GM19463 (cell line): Measurements from ENCODE around the gene DDX17.
"Not testable (repeated sequence)": the region's sequence is repeated elsewhere in the genome, so short reads cannot be mapped to it uniquely, and the experiment has no call there.

Source experiments
- ATAC-seq: cut with Tn5 transposase; IDR thresholded peaks from one replicate; pipeline ENCODE4 v1.9.1; 2021; ENCODE audit warnings: mild to moderate bottlenecking, moderate library complexity; ENCODE audit not compliant: unreplicated experiment

Gene DDX17

DNA sequence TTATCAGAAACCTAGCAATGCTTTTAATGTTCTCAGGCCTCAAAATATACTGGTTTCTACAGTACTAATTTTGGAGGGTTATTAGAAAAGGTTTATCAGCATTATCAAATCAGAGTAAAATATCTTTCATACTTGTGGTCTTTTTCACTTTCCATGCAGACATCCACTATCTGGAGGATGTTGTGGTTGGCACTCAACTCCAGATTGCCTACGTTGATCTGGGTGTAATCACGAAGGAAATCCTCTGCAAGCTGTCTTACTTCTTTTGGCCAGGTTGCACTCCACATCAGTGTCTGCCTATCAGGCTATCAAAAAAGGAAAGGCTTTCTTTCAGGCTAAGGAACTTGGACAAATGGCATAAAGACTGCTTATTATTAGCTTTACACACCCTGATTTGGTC is 11.6 kb downstream of the DDX17 start:
- ATAC-seq = no peak

DNA sequence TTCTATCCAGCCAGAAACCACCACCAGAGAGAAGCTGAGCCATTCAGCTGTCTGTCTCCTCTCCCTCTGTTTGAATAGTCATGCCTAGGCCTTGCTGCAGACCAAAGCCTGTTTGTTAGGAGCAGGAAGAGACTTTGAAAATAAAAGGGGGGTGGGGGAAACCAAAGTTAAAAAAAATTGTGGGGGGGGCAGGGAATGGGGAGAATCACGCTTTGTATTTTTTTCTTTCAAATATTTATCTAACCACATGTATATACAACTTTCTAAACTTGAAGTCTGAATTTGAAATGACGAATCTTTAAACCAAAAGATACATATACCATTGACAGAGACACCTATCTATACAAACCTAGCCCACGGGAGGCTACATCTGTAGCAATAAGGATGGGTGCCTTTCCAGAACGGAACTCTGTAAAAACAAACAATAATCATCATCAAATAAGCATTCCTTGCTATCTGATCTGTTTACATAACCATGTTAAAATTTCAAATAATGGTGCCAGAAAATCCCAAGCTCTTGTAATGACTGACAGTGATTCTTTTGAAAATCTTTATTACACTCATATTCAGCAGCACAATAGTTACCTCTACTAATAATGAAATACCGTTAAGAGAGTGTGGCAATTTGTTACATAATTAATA is 14.3 kb downstream of the DDX17 start:
- no peak for ATAC-seq

DNA sequence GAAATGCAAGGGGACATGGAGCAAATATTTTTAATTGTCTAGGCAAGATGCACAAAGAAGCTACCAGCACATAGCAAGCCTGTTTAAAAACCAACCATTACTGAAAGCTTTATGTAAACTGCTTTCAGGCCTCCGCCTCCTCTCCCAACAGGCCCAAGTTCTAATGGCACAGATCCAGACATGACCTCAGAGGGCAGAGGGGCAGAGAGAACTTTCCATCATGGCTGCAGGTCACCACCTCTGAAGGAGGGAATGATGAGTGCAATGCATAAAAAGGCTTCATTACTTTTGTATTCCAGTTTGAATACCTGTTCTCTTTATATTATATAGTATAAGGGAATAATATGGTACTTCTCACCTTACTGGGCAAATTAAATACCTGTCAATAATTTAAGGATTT is 15.2 kb downstream of the DDX17 start:
- ATAC-seq = no peak

DNA sequence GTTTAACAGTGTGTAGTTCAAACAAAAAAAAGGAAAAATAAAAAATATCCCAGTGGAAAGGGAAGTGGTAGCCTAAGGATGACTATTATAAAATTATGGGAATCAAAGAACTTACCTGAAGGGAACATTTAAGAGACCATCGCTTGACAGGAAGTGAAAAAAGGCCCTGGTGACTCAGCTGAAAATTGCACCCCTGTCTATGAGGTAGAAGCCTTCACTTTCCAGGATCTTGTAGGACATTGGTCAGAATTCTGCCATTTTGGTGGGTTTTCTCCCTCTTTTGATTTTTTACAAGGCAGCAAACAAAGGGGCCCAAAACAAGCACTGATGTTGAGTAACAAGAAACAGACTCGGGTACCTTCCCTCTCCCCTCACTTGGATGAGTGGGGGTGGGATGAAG is 15.6 kb downstream of the DDX17 start:
- no peak for ATAC-seq

DNA sequence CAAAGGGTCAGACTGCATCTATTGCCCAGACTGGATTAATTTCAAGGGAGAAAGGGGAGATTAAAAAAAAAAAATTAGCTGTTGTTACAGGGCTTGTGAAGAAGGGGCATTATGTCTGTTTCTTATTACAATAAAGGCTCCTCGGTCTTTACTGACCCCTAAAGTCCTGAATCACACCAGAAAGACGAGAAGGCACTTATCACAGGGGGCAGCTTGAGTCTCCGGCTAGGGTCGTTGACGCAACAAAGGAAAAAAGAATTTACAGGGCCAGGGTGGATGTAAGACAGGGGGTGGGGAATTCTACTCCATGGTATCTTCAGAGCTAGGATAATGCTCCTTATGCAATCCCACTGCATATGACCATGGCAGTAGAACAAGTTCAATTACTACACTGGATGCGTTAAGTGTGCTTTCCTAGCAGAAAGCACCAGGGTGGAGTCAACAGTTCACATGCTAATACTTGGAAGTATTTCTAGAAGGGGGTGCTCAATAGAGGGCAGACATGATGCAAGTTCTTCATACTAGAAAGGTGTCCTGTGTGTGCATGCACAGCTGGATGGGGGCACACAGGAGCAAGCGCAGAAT is 16.5 kb downstream of the DDX17 start:
- no peak for ATAC-seq

DNA sequence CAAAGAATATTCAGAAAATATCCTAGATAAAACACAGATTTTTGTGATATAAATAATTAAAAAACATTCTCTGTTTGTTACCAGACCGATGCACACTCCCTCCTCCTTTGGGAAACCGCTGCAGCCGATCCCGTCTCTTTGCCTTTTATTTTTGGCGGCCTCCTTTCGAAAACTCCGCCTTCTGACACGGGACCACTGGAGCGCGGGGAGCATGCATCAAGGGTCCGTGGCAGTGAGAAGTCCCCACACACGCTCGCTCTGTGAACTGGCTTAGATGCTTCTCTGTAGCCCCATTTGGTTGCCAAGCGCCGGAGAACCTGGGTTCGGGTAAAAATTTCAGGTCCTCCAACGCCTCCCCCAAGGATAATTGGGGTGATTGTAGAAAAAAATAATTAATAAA is 17.0 kb downstream of the DDX17 start:
- ATAC-seq = no peak

DNA sequence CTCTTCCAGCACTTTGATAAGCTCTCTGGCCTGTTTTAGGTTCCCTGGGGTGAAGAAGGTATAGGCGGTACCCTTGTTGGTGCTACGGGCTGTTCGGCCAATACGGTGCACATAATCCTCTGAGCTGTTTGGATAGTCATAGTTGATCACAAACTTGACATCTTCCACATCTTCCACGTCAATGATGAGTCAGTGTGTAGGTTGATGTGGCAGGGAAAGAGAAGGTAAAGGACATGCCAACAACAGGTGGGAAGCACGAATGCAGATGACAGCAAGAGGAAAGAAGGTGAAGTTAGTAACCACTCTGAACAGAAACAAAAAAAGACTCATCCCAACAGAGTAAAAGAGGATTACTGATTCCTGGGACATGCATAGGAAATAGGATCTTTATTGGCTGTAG is 18.2 kb downstream of the DDX17 start:
- ATAC-seq = no peak

DNA sequence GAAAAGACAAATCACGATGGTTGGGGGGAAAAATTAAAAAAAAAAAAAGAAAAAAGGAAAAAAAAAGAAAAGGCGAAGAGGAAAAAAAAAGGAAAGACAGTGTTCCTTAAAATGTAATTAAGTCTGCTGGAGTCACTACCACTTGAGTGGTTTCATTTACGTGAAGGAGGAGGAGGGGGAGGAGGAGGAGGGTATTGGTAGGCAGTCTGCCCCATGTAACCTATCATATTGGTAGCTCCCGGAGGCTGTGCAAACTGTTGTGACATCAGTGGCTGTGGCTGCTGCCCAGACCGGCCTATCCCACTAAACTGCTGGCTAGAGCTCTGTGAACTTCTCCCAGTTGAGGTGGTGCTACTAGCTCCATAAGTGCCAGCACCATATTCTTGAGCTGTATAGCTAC is 20.3 kb downstream of the DDX17 start:
- no peak for ATAC-seq

DNA sequence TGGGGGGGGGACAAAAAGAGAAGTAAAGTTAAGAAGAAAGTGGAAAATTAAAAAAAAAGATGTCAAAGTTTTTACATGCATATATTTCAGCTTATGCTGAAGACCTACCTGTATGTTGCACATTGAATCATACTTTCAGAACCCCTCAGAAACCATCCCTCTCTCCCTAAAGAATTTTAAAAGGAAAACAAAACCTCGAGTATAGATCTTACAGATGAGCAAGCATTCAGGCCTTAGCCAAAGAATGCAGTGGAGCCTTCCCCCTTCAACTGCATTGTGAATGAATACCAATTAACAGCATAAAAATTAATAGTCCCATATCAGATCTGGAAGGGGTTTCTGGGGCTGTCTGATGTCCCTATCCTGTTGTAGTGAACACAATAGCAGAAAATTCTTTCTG is 21.9 kb downstream of the DDX17 start:
- ATAC-seq = no peak

- ATAC-seq = no peak
These were observed 23.3 kb downstream of the DDX17 start for GRCh38 chr22:38482662-38483308.

- ATAC-seq = no peak
These were observed 24.2 kb downstream of the DDX17 start for GRCh38 chr22:38481871-38482332.

DNA sequence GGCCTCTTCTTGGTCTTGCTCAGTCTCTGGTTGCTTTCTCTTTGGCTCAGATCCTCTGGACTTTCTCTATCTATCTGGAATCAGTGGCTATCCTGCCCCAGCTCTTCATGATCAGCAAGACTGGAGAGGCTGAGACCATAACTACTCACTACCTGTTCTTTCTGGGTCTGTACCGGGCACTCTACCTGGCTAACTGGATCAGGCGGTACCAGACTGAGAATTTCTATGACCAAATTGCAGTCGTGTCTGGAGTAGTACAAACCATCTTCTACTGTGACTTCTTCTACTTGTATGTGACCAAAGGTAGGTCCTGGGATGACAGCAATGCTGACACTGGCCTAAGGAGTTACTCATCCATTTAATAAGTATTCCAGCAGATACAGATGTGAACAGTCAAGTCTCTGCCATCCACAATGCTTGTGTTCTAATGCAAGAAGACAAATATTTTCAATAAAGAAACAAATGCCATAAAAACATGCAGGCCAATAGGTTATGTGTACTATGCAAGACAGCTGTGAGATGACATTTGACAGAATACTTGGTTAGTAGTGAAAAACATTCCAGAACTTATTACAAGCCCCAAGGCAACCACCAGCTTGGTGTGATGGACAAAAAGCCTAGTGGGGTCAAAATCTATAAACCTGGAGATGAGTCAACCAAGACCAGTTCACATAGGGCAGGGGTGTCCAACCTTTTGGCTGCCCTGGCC is 24.8 kb downstream of the DDX17 start:
- ATAC-seq = no peak

DNA sequence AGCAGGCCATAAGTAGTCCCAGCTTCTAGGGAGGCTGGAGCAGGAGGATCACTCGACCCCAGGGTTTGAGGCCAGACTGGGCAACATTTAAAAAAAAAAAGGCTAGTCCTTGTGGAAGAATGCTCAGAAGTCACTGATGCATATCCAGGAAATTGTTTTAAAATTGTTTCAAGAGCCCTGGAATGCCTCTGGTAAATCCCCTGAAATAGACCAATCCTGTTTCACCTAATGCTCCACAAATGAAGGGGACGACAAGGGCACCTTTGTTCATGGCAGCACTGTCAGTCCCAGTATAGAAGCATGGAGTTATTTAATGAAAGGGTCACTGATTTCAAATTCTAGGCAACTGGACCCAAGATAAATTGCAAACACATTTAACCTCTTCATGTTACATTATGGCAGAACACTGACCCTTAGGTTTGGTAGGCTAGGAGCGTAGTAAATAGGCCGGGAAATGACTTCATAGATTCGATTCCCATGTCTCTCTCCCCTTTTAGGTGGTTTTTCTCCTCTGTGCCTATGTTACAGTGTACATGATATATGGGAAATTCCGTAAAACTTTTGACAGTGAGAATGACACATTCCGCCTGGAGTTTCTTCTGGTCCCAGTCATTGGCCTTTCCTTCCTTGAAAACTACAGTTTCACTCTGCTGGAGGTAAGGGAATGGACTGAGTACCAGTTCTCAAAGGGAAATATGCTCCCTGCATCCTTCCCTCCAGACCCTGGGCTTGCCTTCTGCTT is 26.8 kb downstream of the DDX17 start:
- ATAC-seq = no peak

GRCh38 chr22:38477585-38477984 is 28.5 kb downstream of the DDX17 start:
- no peak for ATAC-seq

GRCh38 chr22:38474003-38474607 is 32.0 kb downstream of the DDX17 start:
- no peak for ATAC-seq

- ATAC-seq = no peak
These were observed 34.9 kb downstream of the DDX17 start for GRCh38 chr22:38471237-38471636.

GRCh38 chr22:38470179-38470578 is 35.9 kb downstream of the DDX17 start:
- ATAC-seq = not testable (repeated sequence)

DNA sequence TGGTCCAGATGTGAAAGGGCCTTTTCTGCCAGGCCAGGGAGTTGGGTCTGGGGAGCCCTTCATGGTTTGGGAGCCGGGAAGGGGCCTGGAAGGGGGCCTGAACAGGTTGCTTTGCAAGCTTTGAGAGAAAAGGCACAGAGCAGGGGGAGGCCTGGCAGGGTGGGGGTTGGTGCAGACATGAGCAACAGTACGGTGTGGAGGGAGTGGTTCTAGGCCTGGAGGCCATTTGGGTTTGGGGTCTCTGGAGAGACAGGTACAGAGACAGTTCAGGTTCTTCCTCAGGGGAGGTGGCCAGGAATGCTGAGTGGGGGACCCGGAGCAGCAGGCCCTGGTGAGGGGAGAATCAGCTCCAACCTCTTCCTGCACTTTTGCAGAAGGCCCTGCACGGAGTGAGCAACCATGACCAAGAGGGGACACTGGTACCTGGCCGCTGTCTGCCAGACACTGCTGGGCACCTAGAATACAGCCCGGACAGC is 36.8 kb downstream of the DDX17 start:
- no peak for ATAC-seq

DNA sequence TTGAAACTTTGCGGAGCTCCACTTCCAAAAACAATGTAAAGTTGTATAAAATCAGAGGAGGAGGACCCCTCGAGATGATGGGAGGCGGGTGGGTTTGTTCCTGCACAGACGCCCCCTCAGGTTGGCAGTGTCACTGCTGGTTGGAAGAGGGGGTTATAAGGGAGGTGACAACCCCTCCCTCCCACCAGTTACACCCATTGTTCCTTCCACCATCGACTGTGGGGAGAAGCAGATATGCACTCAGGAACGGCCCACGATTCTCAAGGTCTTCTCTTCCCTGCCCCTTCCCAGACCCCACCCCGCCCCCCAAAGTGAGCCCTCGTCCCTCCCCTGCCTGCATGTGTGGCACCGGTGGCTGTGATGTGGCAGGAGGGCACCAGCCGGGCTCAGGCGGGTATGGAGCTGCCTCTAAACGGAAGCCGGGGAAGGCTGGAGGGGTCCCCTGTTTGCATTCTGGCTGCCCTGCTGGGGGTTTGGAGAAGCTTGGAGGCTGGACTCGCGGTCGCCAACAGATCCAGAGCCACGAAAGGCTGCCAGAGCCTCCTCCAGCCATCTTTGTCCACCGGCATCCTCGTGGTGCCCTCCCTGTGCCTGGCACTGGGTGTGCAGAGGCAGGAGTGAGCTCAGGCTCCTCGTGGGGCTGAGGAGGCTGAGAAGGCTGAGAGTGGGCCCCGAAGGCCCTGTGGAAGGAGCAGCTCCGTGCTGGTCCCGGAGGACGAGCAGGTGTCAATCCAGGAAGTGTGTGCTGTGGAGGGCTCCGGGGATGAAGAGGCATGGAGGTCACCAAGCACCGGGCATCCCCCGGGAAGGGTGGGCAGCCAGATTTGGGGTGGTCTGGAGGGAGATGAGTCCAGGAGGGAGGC is 37.4 kb downstream of the DDX17 start:
- no peak for ATAC-seq
